LHCN-M2 (cell line): ENCODE data around the gene HIVEP3. TPM values are rescaled to one million over a fixed set of nuclear protein-coding genes. Genes with fewer than 3 reads are reported as not detected.
"Not testable (repeated sequence)": the region's sequence is repeated elsewhere in the genome, so short reads cannot be mapped to it uniquely, and the experiment has no call there.

ENCODE experiments used
- DNase-seq: peaks from one replicate; pipeline ENCODE4 v3.0.0-alpha.2; 2012; ENCODE audit warnings: low read depth
- total RNA-seq: library from RNA; depleted of rRNA; stranded (reverse); fragments of >200 nt; gene quantifications from 2 replicates; pipeline ENCODE4 v1.2.3, GENCODE V29; 2014

Gene HIVEP3
- total RNA-seq, 1 experiment from 2014 or later, result 2.1 TPM

DNA sequence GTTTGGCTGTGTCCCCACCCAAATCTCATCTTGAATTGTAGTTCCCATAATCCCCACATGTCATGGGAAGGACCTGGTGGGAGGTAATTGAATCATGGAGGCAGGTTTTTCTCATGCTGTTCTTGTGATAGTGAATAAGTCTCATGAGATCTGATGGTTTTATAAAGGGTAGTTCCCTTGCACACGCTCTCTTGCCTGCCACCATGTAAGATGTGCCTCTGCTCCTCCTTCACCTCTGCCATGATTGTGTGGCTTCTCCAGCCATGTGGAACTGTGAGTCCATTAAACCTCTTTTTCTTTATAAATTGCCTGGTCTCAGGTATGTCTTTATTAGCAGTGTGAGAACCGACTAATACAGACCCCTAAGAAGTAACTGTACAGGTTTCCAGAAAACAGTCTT, 2.5 kb upstream of the HIVEP3 start:
- not testable (repeated sequence) for DNase-seq

DNA sequence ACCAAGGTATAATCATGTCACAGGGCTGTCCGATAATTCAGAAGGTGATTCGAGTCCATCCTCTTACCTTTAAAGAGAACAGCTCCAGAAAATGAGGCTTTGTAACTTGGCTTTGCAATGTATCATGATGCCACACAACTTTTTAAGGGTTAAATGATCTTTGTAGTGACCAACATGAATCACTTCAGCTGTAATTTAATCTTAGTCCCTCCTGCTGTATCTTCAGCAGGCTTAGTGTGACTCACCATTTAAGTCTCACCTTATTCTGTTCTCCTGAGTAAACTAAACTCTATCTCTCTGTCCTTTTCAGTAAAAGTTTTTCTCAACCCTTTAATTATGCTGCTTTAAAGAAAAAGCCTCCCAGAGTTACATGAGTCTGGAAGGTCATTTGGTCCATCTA, 1.9 kb upstream of the HIVEP3 start:
- peak; percentile 59 for DNase-seq

DNA sequence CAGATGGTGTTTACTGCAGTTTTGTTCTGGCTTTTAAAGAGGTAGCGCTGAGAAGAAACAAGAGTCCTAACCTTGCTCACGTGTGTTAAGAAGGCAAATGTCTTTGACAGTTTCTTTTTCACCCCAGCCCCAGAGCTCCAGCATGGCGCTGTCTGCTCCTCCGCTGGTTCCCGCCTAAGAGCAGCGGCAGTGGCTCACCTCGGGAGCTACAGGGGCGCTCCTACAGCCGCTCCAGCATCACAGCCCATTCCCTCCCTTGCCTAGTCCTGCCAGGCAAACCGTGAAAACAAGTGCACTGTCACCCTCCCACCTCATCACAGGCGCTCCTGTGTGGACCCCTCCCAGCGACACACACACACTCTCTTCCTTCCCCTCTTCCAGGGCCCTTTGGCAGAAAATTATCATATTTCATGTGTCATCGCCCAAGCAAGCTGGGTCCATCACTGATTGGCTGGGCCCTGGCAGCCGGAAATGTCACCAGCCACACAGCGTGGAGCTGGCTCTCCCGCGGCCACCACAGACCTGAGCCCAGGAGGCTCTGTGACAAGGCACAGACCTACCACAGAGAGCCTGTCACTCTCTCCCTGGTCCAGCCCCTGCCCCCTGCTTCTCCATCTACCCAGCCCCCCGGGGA, 1.2 kb upstream of the HIVEP3 start:
- DNase-seq, result peak; percentile 45

DNA sequence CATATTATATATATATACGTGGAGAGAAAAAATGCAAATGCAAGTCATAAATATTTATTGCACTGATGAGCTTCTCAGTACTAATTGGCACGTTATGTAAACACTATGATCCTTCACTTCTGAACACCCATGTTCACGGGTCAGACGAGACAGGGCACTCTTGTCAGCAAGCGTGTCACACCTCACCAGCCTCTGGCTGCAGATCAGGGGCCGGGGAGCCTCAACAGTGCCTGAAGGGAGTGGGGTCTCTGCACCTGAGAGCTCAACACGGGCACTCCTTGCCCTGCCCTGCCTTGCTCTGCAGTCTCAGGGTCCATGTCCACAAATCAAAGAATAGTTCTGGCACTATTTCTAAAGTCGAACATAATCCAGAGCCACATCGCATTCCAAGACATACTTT, 409 bp upstream of the HIVEP3 start:
- no peak for DNase-seq

DNA sequence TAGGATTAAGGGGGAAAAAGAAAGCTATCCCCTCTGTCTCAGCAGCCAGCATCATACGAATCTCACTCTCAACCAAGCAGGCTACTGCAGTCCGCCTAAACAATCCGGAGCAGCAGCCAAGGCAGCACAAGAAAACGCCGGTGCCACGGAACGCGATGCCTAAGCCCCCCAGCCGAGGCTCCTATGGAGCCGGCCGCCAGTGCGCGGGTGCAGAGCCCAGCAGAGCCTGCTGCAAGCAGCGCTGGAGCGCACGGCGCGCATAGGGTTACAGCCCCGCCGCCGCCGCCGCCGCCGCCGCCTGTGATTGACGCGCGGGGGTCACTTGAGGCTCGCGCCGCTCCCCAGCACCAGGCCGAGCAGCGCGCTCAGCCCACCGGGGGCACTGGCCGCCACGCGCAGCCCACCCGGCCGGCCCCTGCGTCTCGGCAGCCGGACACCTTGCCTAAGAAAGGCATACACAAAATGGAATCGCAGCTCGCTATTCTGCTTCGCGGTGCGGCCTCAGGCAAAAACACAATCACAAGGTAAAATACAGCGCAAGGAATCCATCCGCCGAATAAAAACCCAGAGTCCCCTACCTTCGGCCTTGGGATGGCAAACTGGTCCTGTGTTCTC, 780 bp downstream of the HIVEP3 start:
- DNase-seq, result peak; percentile 21

DNA sequence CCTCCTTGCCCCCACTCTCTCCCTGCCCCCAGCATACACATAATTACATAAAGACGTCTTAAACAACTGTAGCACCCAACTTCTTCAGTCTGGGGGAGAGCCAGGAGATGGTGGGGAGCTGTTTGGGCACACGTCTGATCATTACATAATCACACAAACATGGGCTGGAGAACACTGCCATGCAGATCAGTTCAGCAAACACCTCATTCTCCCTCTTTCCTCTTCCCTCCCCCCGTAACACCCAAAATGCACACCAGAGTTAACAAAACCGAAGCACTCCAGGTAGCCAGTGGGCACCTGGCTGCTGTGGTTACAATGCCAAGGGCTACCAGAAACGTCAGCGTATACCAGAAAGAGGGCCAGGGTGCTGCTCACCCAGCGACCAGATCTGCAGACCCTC, 1.6 kb downstream of the HIVEP3 start:
- no peak for DNase-seq

DNA sequence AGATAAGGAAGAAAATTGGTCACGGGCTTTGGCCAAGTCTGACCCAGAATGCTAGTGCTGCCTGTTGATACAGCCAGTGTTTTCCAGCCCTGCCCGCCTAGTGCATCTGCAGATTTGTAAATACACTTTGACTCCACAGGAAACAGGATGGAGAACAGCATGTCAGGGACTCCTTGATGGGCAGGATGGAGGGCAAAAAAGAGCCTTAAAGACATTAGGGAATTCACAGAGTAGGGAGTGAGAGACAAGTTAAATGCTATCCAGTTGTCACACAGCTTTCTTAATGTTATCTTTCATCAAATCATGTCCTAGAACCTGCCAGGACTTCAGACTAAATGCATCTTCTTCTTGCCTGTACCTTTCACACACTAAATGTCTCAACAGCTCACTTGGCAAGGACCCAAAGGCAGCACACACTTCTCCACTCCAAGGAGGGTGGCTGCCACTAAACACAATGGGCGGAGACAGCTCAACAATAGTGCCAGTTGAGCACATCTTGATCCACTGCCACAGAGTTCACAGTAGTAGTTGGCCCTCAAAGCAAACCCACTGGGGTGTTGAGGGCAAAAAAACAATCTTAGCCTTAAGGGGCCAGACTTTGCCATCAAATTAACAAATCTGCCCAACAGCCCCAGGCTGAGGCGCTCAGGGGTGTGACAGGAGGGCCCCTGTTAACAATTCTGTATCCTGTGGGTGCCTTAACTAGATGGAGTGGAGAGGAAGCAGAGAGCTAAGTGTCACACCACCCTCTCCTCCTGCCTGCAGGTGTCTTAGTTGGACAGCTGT, 2.7 kb downstream of the HIVEP3 start:
- DNase-seq, result no peak

DNA sequence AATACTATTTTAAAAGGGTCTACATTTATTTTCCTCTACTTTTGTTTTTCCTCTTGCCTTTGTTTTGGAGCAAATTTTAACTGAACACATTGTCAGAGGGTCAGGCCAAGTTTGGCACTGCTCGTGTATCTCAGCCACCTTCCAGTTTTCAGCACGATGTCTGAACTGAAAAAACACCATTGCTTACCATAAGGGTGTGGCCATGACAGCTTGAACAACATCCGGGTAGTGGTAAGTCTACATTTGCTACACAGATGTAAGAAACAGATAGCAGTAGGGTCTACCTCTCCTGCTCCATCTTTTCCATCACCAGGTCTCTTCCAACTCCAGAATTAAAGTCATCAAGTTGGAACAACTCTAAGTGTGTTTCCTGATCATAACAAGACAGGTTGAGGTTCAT, 4.2 kb downstream of the HIVEP3 start:
- no peak for DNase-seq

DNA sequence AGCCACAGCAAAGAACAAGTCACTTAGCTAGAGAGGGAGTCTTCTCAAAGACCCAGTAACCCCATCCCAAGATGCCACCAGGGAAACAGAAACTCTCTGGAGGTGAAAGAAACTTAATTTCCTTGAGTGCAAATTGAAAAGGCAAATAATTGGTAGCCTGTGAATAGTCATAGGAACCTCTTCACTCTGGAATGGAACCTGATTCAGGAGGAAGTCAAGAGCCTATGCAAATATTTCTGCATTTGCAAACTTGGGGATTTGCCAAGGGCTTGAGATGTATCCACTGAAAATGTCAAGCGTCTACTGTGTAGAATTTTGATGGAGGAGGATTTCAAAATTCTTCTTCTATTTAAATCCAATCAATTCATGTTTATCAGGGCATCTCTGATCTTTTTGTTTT, 5.7 kb downstream of the HIVEP3 start:
- DNase-seq, result no peak

DNA sequence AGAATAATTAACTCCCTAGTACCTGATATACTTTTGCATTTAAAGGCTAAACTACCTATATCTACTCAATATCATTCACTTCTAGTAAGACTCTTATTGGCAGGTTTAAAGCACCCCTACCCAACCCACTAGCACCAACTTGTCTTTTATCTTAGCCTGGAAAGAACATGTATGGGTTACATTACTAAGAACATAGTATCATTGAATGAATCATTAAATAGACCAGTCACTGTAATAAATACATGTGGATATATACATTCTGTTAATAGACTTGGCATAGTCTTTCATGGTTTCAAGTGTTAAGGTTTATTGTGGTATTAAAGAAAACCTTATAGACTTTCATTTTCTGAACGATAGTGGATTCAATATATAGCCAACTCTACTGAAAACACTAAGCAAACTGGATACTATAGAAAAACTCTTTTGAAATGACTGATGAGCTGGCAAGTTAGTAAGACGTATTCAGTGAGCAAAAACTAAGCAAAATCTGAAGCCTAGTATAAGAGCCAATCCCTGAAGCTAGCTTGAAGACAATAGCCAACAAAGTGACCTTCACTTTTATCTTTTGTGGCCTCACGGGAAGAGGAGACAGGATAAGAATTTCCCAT, 10.3 kb downstream of the HIVEP3 start:
- DNase-seq, result no peak

DNA sequence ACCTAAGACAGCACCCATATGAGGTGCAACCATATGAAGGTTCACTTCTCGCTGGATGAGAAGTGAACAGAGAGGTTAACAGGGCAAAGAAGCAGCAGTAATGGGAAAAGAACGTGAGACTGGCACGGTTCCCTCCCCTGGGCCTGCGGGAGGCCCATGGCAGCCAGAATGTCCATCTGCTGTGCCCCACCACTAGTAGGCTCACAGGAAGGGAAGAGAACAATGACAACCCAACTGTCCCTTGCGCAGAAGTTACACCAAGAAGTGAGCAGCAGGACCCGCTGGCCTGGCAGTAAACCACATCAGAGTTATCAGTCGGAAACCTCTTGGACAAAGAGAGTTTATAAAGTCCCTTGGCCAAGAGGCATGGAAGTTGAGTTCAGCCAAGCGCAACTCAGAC, 11.3 kb downstream of the HIVEP3 start:
- DNase-seq, result no peak

DNA sequence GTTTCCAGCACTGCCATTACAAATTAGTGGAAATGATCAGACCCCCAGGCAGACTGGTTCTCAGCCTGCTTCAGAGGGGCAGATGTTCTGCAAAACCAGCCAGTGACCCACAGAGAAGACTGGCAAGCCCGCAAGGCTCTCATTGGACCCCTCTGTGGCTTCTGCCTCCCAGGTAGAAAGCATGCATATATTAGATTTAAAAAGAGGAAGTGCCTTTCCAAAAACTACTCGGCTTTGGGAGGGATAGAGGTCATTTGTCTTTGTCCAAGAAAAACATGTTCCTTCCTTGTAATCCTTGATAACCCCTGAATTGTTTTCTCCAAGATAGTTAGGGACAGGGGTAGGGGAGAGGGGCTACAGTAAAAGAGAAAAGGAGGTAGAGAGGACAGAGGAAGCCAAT, 11.8 kb downstream of the HIVEP3 start:
- DNase-seq, result no peak

DNA sequence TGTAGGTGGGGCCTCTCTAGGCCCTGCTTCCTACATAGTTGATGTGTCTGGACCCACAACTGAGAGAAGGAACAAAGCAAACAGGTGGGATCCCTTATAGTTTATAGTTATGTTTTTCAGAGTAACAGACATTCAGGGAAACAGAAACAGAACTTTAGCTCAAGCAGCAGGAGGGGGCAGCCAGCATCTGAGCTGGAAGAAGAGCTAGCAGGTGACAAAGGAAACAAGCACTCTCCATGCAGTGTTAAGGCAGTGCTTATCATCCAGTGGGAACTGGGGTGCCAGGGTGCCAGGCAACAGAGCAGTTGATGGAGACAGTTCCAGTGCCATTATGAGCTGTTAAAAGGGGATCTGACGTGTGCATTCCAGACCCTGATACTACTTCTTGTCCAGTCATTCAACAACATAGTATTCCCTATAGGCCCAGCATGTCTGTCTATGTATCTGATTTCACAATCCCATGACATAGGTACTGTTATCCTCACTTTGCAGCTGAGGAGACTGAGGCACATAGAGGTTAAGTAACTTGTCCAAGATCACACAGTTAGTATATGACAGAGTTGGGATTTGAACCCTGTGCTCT, 13.5 kb downstream of the HIVEP3 start:
- DNase-seq, result no peak

DNA sequence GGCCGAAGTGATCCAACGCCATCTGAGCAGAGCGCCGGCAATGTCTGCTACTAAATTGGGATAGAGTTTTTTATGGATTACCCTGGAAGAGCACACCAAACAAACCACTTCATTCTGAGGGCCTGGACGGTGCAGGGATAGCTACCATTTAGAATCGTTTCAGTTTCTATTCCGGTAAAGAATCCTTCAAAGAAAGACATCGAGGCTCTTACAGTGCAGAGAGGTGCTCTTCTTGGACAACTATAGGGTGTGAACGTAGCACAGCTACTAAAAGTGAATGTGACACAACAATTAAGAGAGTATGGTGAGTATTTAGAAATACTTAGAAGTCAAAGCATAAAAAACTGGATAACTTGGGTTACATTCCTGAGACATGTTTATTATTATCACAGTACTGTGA, 16.1 kb downstream of the HIVEP3 start:
- no peak for DNase-seq

DNA sequence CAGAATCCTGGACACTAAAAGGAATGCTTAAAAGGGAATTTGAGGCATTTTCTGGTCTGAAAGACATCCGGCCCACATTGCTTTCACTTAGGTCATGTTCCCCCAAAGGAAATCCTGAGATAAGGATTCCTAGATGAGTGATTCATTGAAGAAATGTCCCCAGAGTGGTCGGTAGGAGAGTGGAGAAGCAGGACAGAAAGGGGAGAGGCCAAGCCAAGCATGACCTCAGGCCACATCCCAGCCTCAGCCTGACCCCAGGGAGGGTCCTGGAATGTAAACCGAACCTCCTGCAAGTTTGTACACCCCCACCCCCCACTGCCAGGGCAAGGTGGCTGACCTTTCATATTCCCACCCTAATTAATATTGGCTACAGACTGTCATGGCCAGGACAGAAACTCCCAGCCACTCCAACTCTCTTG, 16.6 kb downstream of the HIVEP3 start:
- peak; percentile 75 for DNase-seq

DNA sequence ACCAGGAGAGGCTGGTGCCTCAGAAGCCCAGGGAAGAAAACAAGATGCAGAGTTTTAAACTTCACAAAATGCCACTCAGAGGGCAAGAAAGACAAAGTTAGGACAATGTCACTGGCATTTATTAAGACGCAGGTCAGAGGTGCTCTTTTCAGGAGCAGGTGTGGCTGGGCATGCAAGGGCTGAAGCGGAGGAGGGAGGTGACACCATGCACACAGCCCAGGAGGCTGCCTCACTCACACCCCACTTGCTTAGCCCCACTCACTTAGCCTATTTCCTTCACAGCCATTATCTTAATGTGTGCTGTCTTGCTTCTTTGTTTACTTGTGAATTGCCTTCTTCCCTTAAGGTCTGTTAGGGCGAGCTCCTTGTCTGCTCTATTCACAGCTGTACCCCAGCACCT, 17.2 kb downstream of the HIVEP3 start:
- DNase-seq, result no peak

DNA sequence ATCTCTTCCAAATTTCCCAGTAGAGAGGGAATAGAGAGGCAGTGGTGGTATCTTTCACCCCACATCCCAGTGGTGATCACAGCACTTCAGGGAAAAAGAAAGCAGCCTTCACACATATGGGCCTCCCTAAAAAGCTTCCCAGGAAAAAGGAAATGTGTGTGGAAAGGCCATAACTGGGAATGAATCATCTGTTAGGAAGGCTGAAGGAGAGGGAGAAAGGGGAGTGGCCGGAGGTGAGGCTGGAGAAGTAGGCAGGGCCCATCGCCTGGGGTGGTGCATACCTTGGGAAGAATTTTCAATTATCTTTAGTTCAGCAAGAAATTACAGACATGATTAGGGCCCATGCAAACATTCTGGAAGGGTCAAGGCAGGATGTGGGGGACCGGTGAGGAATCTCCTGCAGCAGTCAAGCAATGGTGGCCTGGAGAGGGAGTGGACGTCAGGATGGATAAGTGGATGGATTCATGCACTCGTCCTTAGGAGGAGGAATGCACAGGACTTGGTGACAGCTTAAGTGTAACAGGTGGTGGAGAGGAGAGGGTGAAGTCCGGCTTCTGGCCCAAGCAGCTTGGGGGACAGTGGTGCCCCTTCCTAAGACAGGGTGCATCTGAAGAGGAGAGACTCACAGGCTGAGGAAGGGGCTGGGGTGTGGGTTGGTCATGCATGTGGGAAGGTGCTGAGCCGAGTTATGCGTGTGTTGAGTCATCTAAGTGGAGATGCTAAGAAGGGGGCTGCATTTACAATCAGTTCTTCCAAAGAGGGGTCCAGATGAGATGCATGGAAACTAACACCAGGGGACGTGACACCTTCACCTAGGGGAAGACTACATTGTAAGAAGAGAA, 17.9 kb downstream of the HIVEP3 start:
- DNase-seq, result no peak

DNA sequence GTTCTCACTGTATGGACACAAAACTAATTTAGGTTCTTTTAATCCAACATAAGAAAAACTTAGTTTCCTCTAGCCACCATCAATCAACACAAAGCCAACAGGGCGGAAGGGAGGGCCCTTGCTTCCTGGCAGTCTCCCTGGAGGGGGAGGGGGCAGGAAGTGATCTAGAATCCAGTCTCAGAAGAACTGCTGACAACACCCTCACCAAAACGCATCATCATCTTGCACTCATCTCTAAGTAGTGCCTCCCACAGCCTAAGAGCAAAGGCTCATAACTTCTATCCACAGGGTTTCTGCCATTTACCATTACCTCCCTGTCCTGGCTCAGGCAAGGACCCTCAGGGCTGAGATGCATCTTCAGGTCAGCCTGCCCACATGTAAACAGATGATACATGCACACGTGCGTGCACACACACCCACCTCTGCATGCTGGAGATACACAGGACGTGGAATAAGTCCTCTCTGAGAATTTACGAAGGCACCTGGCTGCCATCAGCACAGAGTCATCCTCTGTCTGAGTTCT, 20.5 kb downstream of the HIVEP3 start:
- no peak for DNase-seq

DNA sequence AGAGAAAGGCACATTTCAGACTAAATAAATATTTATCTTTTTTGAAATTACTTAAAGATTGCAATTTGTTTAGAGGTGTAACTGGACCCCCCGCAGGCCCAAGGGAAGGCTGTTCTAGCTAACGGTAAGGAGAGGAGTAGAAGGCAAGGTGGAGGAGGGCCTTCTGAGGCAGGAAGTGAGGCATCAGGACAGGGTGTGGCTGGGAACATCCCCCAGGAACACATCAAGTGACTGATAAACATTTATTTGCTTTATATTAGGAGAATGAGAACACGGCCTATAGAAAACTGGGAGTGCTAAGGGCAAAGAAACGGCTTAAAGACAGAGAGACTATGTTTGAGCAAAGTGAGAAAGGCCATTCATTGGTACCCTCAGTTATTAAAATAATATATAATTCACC, 23.2 kb downstream of the HIVEP3 start:
- no peak for DNase-seq

DNA sequence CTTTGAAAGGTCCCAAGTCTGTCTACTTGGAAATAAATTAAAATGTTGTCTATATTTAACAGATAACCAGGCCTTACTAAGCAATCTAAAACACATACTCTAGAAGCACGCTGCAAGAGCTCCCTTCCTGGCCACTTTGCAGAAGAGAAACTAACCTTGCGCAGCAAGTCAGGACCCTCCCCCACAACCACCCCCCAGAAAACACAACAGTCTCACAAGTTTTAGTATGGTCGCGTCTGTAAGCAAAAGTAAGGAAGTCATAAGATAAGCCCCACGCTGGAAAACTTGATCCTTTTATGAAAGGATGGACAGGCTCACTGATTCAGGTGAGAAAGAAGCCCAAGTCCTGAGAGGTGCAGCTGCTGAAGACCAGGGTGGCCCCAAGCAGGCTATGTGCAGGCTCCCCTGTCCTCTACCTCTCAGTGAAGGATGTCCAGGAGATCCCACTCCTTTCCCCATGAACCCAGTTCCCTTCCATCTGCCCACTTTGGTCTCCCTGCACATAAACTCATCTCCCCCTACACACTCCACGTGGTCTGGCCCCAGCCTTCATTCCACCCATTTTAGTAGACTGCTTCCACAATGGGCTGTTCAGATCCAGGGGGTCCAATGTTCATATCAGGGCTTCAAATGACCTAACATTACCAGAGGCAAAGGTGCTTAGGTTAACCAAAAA, 23.8 kb downstream of the HIVEP3 start:
- DNase-seq, result no peak
